ENCODE measurements around the gene NPS.

- TF ChIP-seq CTCF (IDR thresholded peaks at IDR 0.05) (no peak), POLR2A (IDR thresholded peaks at IDR 0.05) (no peak)
Observed at GRCh38 chr10:127535802-127536515, 13.2 kb upstream of the NPS start.
